HCT116 (cell line): ENCODE measurements around the gene ZBTB2. TPM values are rescaled to one million over a fixed set of nuclear protein-coding genes. Genes with fewer than 3 reads are reported as not detected.

ENCODE experiments used
- ATAC-seq: fragments of 200-7000 bp; cut with Tn5 transposase; 2 replicates; pipeline ENCODE4 v1.9.1; 2020; ENCODE audit warnings: mild to moderate bottlenecking, moderate library complexity
- Bru-seq: library from RNA; stranded (reverse); fragments of 400-500 nt; gene quantifications from one replicate; lab custom pipeline; 2021; lab: Mats Ljungman, UMichigan
- BruChase-seq, 2 experiments: library from RNA; stranded (reverse); fragments of 400-500 nt; gene quantifications; one replicate each; lab custom pipeline; 2021; lab: Mats Ljungman, UMichigan
- BruUV-seq: library from RNA; stranded (reverse); fragments of 400-500 nt; replicated peaks from 2 replicates; lab custom pipeline; 2021; lab: Mats Ljungman, UMichigan
- CTCF ChIA-PET: fragments of 300-600 bp; sonication (Branson Sonifier 250); formaldehyde crosslinking; loops from one replicate; lab custom pipeline; 2021; ENCODE audit warnings: antibody characterized with exemption; lab: Charles Lee
- POLR2A ChIA-PET: fragments of 300-600, 350-600 bp; sonication (Branson Sonifier 250); formaldehyde crosslinking; loops from one replicate; lab custom pipeline; 2021; ENCODE audit warnings: antibody characterized with exemption; lab: Charles Lee
- RAD21 ChIA-PET, 2 experiments: fragments of 300-600 bp; sonication (Branson Sonifier 250); formaldehyde crosslinking; loops; one replicate each; lab custom pipeline; 2023; ENCODE audit warnings: low total read pairs in 2 of 2; ENCODE audit not compliant: uncharacterized antibody in 2 of 2, unreplicated experiment in 2 of 2, low non-redundant PET in 1 of 2; lab: Charles Lee
- DNase-seq: peaks from one replicate; pipeline ENCODE4 v3.0.0-alpha.2; 2010; ENCODE audit warnings: low read depth, low spot score
- H2AFZ ChIP-seq: fragments of 200-600 bp; shearing (Covaris generic), sonication (generic); 2 replicates; pipeline ENCODE4 v1.6.1; 2017; ENCODE audit warnings: low read depth, mixed run types, mixed read lengths, antibody characterized with exemption, low read length; ENCODE audit not compliant: poor library complexity, severe bottlenecking
- H3K27ac ChIP-seq: 2 replicates; pipeline ENCODE4 v1.5.1; 2012; ENCODE audit warnings: low read depth, low read length
- H3K27me3 ChIP-seq: fragments of 200-600 bp; sonication (generic); 2 replicates; pipeline ENCODE4 v1.6.1; 2016; ENCODE audit warnings: mixed run types, low read length, mixed read lengths; ENCODE audit not compliant: insufficient read depth
- H3K36me3 ChIP-seq, 2 experiments: fragments of 200-500 bp in 1 of 2; fragments of 200-600 bp in 1 of 2; sonication (Bioruptor generic) in 1 of 2; sonication (generic) in 1 of 2; 2 replicates each; pipeline versions ENCODE4 v1.5.1 to v1.6.1; 2014 to 2016; ENCODE audit warnings: low read length in 2 of 2, inconsistent platforms in 1 of 2, mixed read lengths in 1 of 2, mixed run types in 1 of 2; ENCODE audit not compliant: insufficient read depth in 2 of 2, control insufficient read depth in 1 of 2
- H3K4me1 ChIP-seq, 2 experiments: fragments of 200-600 bp in 1 of 2; sonication (generic) in 1 of 2; 2 replicates each; pipeline versions ENCODE4 v1.5.1 to v1.6.1; 2012 to 2017; ENCODE audit warnings: low read length in 2 of 2, inconsistent platforms in 1 of 2, mild to moderate bottlenecking in 1 of 2, mixed read lengths in 1 of 2, mixed run types in 1 of 2, moderate library complexity in 1 of 2; ENCODE audit not compliant: insufficient read depth in 2 of 2, control insufficient read depth in 1 of 2
- H3K4me2 ChIP-seq: fragments of 200-600 bp; sonication (generic); 2 replicates; pipeline ENCODE4 v1.6.1; 2017; ENCODE audit warnings: mixed run types, low read length, mixed read lengths
- H3K4me3 ChIP-seq, 2 experiments: fragments of 200-600 bp in 1 of 2; sonication (generic) in 1 of 2; replicated peaks in 1 of 2; 2 replicates each; pipeline ENCODE4 v1.5.1; 2011 to 2016; ENCODE audit warnings: low read length in 2 of 2, control low read depth in 1 of 2, low read depth in 1 of 2, mild to moderate bottlenecking in 1 of 2, mixed read lengths in 1 of 2, mixed run types in 1 of 2
- H3K79me2 ChIP-seq: fragments of 200-600 bp; sonication (generic); 2 replicates; pipeline ENCODE4 v1.6.1; 2017; ENCODE audit warnings: mild to moderate bottlenecking, mixed run types, low read length, moderate library complexity, mixed read lengths; ENCODE audit not compliant: insufficient read depth
- H3K9ac ChIP-seq: fragments of 200-600 bp; sonication (generic); 2 replicates; pipeline ENCODE4 v1.6.1; 2016; ENCODE audit warnings: low read length, mixed read lengths
- H3K9me2 ChIP-seq: fragments of 200-600 bp; sonication (generic), shearing (Covaris generic); 2 replicates; pipeline ENCODE4 v1.6.1; 2017; ENCODE audit warnings: mixed run types, mild to moderate bottlenecking, moderate library complexity; ENCODE audit not compliant: insufficient read depth
- H3K9me3 ChIP-seq, 2 experiments: fragments of 200-500 bp in 1 of 2; fragments of 200-600 bp in 1 of 2; sonication (Bioruptor generic) in 1 of 2; sonication (generic) in 1 of 2; 2 replicates each; pipeline ENCODE4 v1.6.1; 2014 to 2017; ENCODE audit warnings: low read length in 2 of 2, mixed read lengths in 2 of 2, inconsistent platforms in 1 of 2, low read depth in 1 of 2, mild to moderate bottlenecking in 1 of 2, mixed run types in 1 of 2, moderate library complexity in 1 of 2; ENCODE audit not compliant: control insufficient read depth in 1 of 2, insufficient read depth in 1 of 2
- H4K20me1 ChIP-seq: fragments of 200-600 bp; sonication (generic), shearing (Covaris generic); 2 replicates; pipeline ENCODE4 v1.6.1; 2017; ENCODE audit warnings: mixed run types, mild to moderate bottlenecking, moderate library complexity; ENCODE audit not compliant: insufficient read depth
- ATF3 ChIP-seq: IDR thresholded peaks from 2 replicates; pipeline ENCODE4 v1.6.1; 2012
- CBX3 ChIP-seq: IDR thresholded peaks from 2 replicates; pipeline ENCODE4 v1.6.1; 2012; ENCODE audit warnings: low read depth
- CEBPB ChIP-seq: IDR thresholded peaks from 2 replicates; pipeline ENCODE4 v1.6.1; 2012; ENCODE audit warnings: low read depth
- ELF1 ChIP-seq: IDR thresholded peaks from 2 replicates; pipeline ENCODE4 v1.6.1; 2012; ENCODE audit warnings: low read depth, borderline replicate concordance
- EZH2 ChIP-seq: fragments of 200-600 bp; sonication (generic); IDR thresholded peaks from 2 replicates; pipeline ENCODE4 v1.6.1; 2017; ENCODE audit warnings: antibody characterized with exemption, mixed run types
- EZH2phosphoT487 ChIP-seq: fragments of 200-600 bp; IDR thresholded peaks from 2 replicates; pipeline ENCODE4 v1.6.1; 2018; ENCODE audit warnings: antibody characterized with exemption, borderline replicate concordance
- FOSL1 ChIP-seq: IDR thresholded peaks from 2 replicates; pipeline ENCODE4 v1.6.1; 2012; ENCODE audit warnings: low read depth
- JUND ChIP-seq: IDR thresholded peaks from 2 replicates; pipeline ENCODE4 v1.6.1; 2012
- MAX ChIP-seq: IDR thresholded peaks from 2 replicates; pipeline ENCODE4 v1.6.1; 2012
- POLR2A ChIP-seq: IDR thresholded peaks from 2 replicates; pipeline ENCODE4 v1.7.0; 2011; ENCODE audit warnings: borderline replicate concordance; ENCODE audit not compliant: insufficient read depth, insufficient read length; ENCODE audit errors: extremely low read depth
- POLR2AphosphoS5 ChIP-seq: IDR thresholded peaks from 2 replicates; pipeline ENCODE4 v1.6.1; 2011; ENCODE audit warnings: mild to moderate bottlenecking, low read depth, low read length, moderate library complexity
- RAD21 ChIP-seq: IDR thresholded peaks from 2 replicates; pipeline ENCODE4 v1.6.1; 2012; ENCODE audit warnings: low read depth, mild to moderate bottlenecking
- SIN3A ChIP-seq: IDR thresholded peaks from 2 replicates; pipeline ENCODE4 v1.6.1; 2012; ENCODE audit warnings: low read depth
- SP1 ChIP-seq: IDR thresholded peaks from 2 replicates; pipeline ENCODE4 v1.6.1; 2012; ENCODE audit warnings: low read depth
- SRF ChIP-seq: IDR thresholded peaks from 2 replicates; pipeline ENCODE4 v1.6.1; 2012; ENCODE audit warnings: low read depth
- TCF7L2 ChIP-seq: IDR thresholded peaks from 2 replicates; pipeline ENCODE4 v1.7.0; 2011; ENCODE audit warnings: borderline replicate concordance, inconsistent platforms; ENCODE audit not compliant: insufficient read depth, insufficient read length; ENCODE audit errors: extremely low read depth
- YY1 ChIP-seq: IDR thresholded peaks from 2 replicates; pipeline ENCODE4 v1.6.1; 2011; ENCODE audit warnings: low read length, low read depth, moderate library complexity, mild to moderate bottlenecking; ENCODE audit not compliant: insufficient replicate concordance; ENCODE audit errors: extremely low read depth
- ZBTB33 ChIP-seq: IDR thresholded peaks from 2 replicates; pipeline ENCODE4 v1.6.1; 2011; ENCODE audit warnings: mild to moderate bottlenecking, low read length, moderate library complexity; ENCODE audit not compliant: insufficient replicate concordance; ENCODE audit errors: extremely low read depth
- ZFX ChIP-seq: fragments of 450-650 bp; IDR thresholded peaks from 2 replicates; pipeline ENCODE4 v1.6.1; 2017
- ZNF274 ChIP-seq: fragments of 200-500 bp; sonication (Bioruptor generic); IDR thresholded peaks from 2 replicates; pipeline ENCODE4 v1.6.1; 2014; ENCODE audit warnings: mild to moderate bottlenecking, low read depth, low read length, inconsistent platforms
- intact Hi-C: fragments of 100-400 bp; cut with micrococcal nuclease; formaldehyde crosslinking; loops from 2 replicates; pipeline ENCODE4 v1.10.0; 2022
- long read RNA-seq: library from polyadenylated mRNA; unstranded; transcript quantifications from one replicate; pipeline ENCODE4 v2.0.0, GENCODE V29; 2021; ENCODE audit not compliant: unreplicated experiment
- polyA plus RNA-seq: library from polyadenylated mRNA; unstranded; fragments of >200 nt; gene quantifications from 2 replicates; pipeline ENCODE4 v1.2.1, GENCODE V29; 2012; ENCODE audit warnings: missing spikeins
- total RNA-seq: library from RNA; stranded (reverse); gene quantifications from one replicate; pipeline ENCODE4 v1.2.1, GENCODE V29; 2021; ENCODE audit not compliant: unreplicated experiment

ZBTB2 gene
- total RNA-seq (12.5 TPM), Bru-seq, nascent RNA (percentile 82 among the genes with signal in this experiment), BruChase-seq, experiment 1, labeled RNA remaining after a 6-hour chase (percentile 62 among the genes with signal in this experiment), BruChase-seq, experiment 2, labeled RNA remaining after a 2-hour chase (percentile 71 among the genes with signal in this experiment)
- polyA plus RNA-seq, result 7.5 and 7.9 TPM in 2 replicates
- long read RNA-seq, transcript ZBTB2-201 (3 exons, 3,090 nt), result major isoform, 13 of 28 reads
- long read RNA-seq, partial matches to known transcripts, result 2 of 28 reads
- long read RNA-seq, other reads (novel, unspliced or antisense), result 13 of 28 reads

- BruUV-seq, result no TSS peak
- peaks cover 24 to 41% of the 10 kb centered on the region in 2 experiments for H3K4me1 ChIP-seq
- TF ChIP-seq EZH2, result no peak
- no peak for TF ChIP-seq EZH2phosphoT487
- peak; percentile 53; the same call in 1 of the 2 replicates for TF ChIP-seq MAX
- no peak for TF ChIP-seq ZBTB33
- no peak for TF ChIP-seq ELF1
- no peak for TF ChIP-seq ZFX
- TF ChIP-seq TCF7L2, result no peak
- TF ChIP-seq POLR2AphosphoS5, result peak; percentile 38; the same call in 1 of the 2 replicates
- TF ChIP-seq CEBPB, result no peak
- no peak for TF ChIP-seq ZNF274
- no peak for TF ChIP-seq SP1
- no peak for TF ChIP-seq ATF3
- TF ChIP-seq JUND, result no peak; the same call in 1 of the 2 replicates
- no peak for TF ChIP-seq CBX3
- peak; percentile 51 for TF ChIP-seq POLR2A
- TF ChIP-seq FOSL1, result no peak
- no peak for TF ChIP-seq RAD21
- peak; percentile 7 for TF ChIP-seq YY1
- no peak; the same call in none of the 2 replicates for TF ChIP-seq SIN3A
- no peak for TF ChIP-seq SRF
Observed at GRCh38 chr6:151391471-151392413, at the start of gene ZBTB2. Gene ZBTB2, minus strand, starts transcription at chr6:151391559. Its CDS starts 17,922 bp downstream, at chr6:151373637.

More at GRCh38 chr6:151391471-151392413, at the start of gene ZBTB2:
- H3K4me2 ChIP-seq, result peak within 1 kb of the TSS; percentile 99
- H2AFZ ChIP-seq, result no peak within 1 kb of the TSS
- peak within 1 kb of the TSS; percentile 80 to 82 for H3K4me3 ChIP-seq
- no peaks in the 10 kb centered on the region for H3K9me3 ChIP-seq
- ATAC-seq (peak; percentile 2), DNase-seq (no peak)
- RAD21 ChIA-PET, result no interaction called here
- no peaks in the 10 kb centered on the region for H3K9me2 ChIP-seq
- CTCF ChIA-PET, result interaction anchor here (1.2 kb wide), 1 partner anchor 500 kb away, joined by 3 read pairs; no protein-coding TSS in a partner anchor
- peak within 1 kb of the TSS; percentile 99 for H3K27ac ChIP-seq
- peaks cover 3% of the 10 kb centered on the region; the same call in 1 of the 2 replicates for H4K20me1 ChIP-seq
- H3K27me3 ChIP-seq, result no peaks in the 10 kb centered on the region
- H3K36me3 ChIP-seq, result no peaks in the 10 kb centered on the region
- POLR2A ChIA-PET, result no interaction called here
- H3K9ac ChIP-seq, result peak within 1 kb of the TSS; percentile 98
- intact Hi-C loops, result loop anchor here (2.0 kb wide), 2 partner anchors 51 to 61 kb away; partner anchors contain the start of gene RMND1
- H3K79me2 ChIP-seq, result peaks cover 83% of the 10 kb centered on the region
